HCT116 (cell line): ENCODE results near the gene RAB1A. TPM values are rescaled to one million over a fixed set of nuclear protein-coding genes. Genes with fewer than 3 reads are reported as not detected.

ENCODE experiments used
- ATAC-seq: fragments of 200-7000 bp; cut with Tn5 transposase; 2 replicates; pipeline ENCODE4 v1.9.1; 2020; ENCODE audit warnings: mild to moderate bottlenecking, moderate library complexity
- BruUV-seq: library from RNA; stranded (reverse); fragments of 400-500 nt; replicated peaks from 2 replicates; lab custom pipeline; 2021; lab: Mats Ljungman, UMichigan
- CTCF ChIA-PET: fragments of 300-600 bp; sonication (Branson Sonifier 250); formaldehyde crosslinking; loops from one replicate; lab custom pipeline; 2021; ENCODE audit warnings: antibody characterized with exemption; lab: Charles Lee
- POLR2A ChIA-PET: fragments of 300-600, 350-600 bp; sonication (Branson Sonifier 250); formaldehyde crosslinking; loops from one replicate; lab custom pipeline; 2021; ENCODE audit warnings: antibody characterized with exemption; lab: Charles Lee
- RAD21 ChIA-PET, 2 experiments: fragments of 300-600 bp; sonication (Branson Sonifier 250); formaldehyde crosslinking; loops; one replicate each; lab custom pipeline; 2023; ENCODE audit warnings: low total read pairs in 2 of 2; ENCODE audit not compliant: uncharacterized antibody in 2 of 2, unreplicated experiment in 2 of 2, low non-redundant PET in 1 of 2; lab: Charles Lee
- DNase-seq: peaks from one replicate; pipeline ENCODE4 v3.0.0-alpha.2; 2010; ENCODE audit warnings: low read depth, low spot score
- H2AFZ ChIP-seq: fragments of 200-600 bp; shearing (Covaris generic), sonication (generic); 2 replicates; pipeline ENCODE4 v1.6.1; 2017; ENCODE audit warnings: low read depth, mixed run types, mixed read lengths, antibody characterized with exemption, low read length; ENCODE audit not compliant: poor library complexity, severe bottlenecking
- H3K27ac ChIP-seq: 2 replicates; pipeline ENCODE4 v1.5.1; 2012; ENCODE audit warnings: low read depth, low read length
- H3K27me3 ChIP-seq: fragments of 200-600 bp; sonication (generic); 2 replicates; pipeline ENCODE4 v1.6.1; 2016; ENCODE audit warnings: mixed run types, low read length, mixed read lengths; ENCODE audit not compliant: insufficient read depth
- H3K36me3 ChIP-seq, 2 experiments: fragments of 200-500 bp in 1 of 2; fragments of 200-600 bp in 1 of 2; sonication (Bioruptor generic) in 1 of 2; sonication (generic) in 1 of 2; 2 replicates each; pipeline versions ENCODE4 v1.5.1 to v1.6.1; 2014 to 2016; ENCODE audit warnings: low read length in 2 of 2, inconsistent platforms in 1 of 2, mixed read lengths in 1 of 2, mixed run types in 1 of 2; ENCODE audit not compliant: insufficient read depth in 2 of 2, control insufficient read depth in 1 of 2
- H3K4me1 ChIP-seq, 2 experiments: fragments of 200-600 bp in 1 of 2; sonication (generic) in 1 of 2; 2 replicates each; pipeline versions ENCODE4 v1.5.1 to v1.6.1; 2012 to 2017; ENCODE audit warnings: low read length in 2 of 2, inconsistent platforms in 1 of 2, mild to moderate bottlenecking in 1 of 2, mixed read lengths in 1 of 2, mixed run types in 1 of 2, moderate library complexity in 1 of 2; ENCODE audit not compliant: insufficient read depth in 2 of 2, control insufficient read depth in 1 of 2
- H3K4me2 ChIP-seq: fragments of 200-600 bp; sonication (generic); 2 replicates; pipeline ENCODE4 v1.6.1; 2017; ENCODE audit warnings: mixed run types, low read length, mixed read lengths
- H3K4me3 ChIP-seq, 2 experiments: fragments of 200-600 bp in 1 of 2; sonication (generic) in 1 of 2; replicated peaks in 1 of 2; 2 replicates each; pipeline ENCODE4 v1.5.1; 2011 to 2016; ENCODE audit warnings: low read length in 2 of 2, control low read depth in 1 of 2, low read depth in 1 of 2, mild to moderate bottlenecking in 1 of 2, mixed read lengths in 1 of 2, mixed run types in 1 of 2
- H3K79me2 ChIP-seq: fragments of 200-600 bp; sonication (generic); 2 replicates; pipeline ENCODE4 v1.6.1; 2017; ENCODE audit warnings: mild to moderate bottlenecking, mixed run types, low read length, moderate library complexity, mixed read lengths; ENCODE audit not compliant: insufficient read depth
- H3K9ac ChIP-seq: fragments of 200-600 bp; sonication (generic); 2 replicates; pipeline ENCODE4 v1.6.1; 2016; ENCODE audit warnings: low read length, mixed read lengths
- H3K9me2 ChIP-seq: fragments of 200-600 bp; sonication (generic), shearing (Covaris generic); 2 replicates; pipeline ENCODE4 v1.6.1; 2017; ENCODE audit warnings: mixed run types, mild to moderate bottlenecking, moderate library complexity; ENCODE audit not compliant: insufficient read depth
- H3K9me3 ChIP-seq, 2 experiments: fragments of 200-500 bp in 1 of 2; fragments of 200-600 bp in 1 of 2; sonication (Bioruptor generic) in 1 of 2; sonication (generic) in 1 of 2; 2 replicates each; pipeline ENCODE4 v1.6.1; 2014 to 2017; ENCODE audit warnings: low read length in 2 of 2, mixed read lengths in 2 of 2, inconsistent platforms in 1 of 2, low read depth in 1 of 2, mild to moderate bottlenecking in 1 of 2, mixed run types in 1 of 2, moderate library complexity in 1 of 2; ENCODE audit not compliant: control insufficient read depth in 1 of 2, insufficient read depth in 1 of 2
- H4K20me1 ChIP-seq: fragments of 200-600 bp; sonication (generic), shearing (Covaris generic); 2 replicates; pipeline ENCODE4 v1.6.1; 2017; ENCODE audit warnings: mixed run types, mild to moderate bottlenecking, moderate library complexity; ENCODE audit not compliant: insufficient read depth
- EGR1 ChIP-seq: IDR thresholded peaks from 2 replicates; pipeline ENCODE4 v1.6.1; 2012; ENCODE audit warnings: low read depth
- EZH2 ChIP-seq: fragments of 200-600 bp; sonication (generic); IDR thresholded peaks from 2 replicates; pipeline ENCODE4 v1.6.1; 2017; ENCODE audit warnings: antibody characterized with exemption, mixed run types
- EZH2phosphoT487 ChIP-seq: fragments of 200-600 bp; IDR thresholded peaks from 2 replicates; pipeline ENCODE4 v1.6.1; 2018; ENCODE audit warnings: antibody characterized with exemption, borderline replicate concordance
- POLR2A ChIP-seq: IDR thresholded peaks from 2 replicates; pipeline ENCODE4 v1.7.0; 2011; ENCODE audit warnings: borderline replicate concordance; ENCODE audit not compliant: insufficient read depth, insufficient read length; ENCODE audit errors: extremely low read depth
- SIN3A ChIP-seq: IDR thresholded peaks from 2 replicates; pipeline ENCODE4 v1.6.1; 2012; ENCODE audit warnings: low read depth
- TCF7L2 ChIP-seq: IDR thresholded peaks from 2 replicates; pipeline ENCODE4 v1.7.0; 2011; ENCODE audit warnings: borderline replicate concordance, inconsistent platforms; ENCODE audit not compliant: insufficient read depth, insufficient read length; ENCODE audit errors: extremely low read depth
- YY1 ChIP-seq: IDR thresholded peaks from 2 replicates; pipeline ENCODE4 v1.6.1; 2011; ENCODE audit warnings: low read length, low read depth, moderate library complexity, mild to moderate bottlenecking; ENCODE audit not compliant: insufficient replicate concordance; ENCODE audit errors: extremely low read depth
- ZBTB33 ChIP-seq: IDR thresholded peaks from 2 replicates; pipeline ENCODE4 v1.6.1; 2011; ENCODE audit warnings: mild to moderate bottlenecking, low read length, moderate library complexity; ENCODE audit not compliant: insufficient replicate concordance; ENCODE audit errors: extremely low read depth
- ZFX ChIP-seq: fragments of 450-650 bp; IDR thresholded peaks from 2 replicates; pipeline ENCODE4 v1.6.1; 2017
- intact Hi-C: fragments of 100-400 bp; cut with micrococcal nuclease; formaldehyde crosslinking; loops from 2 replicates; pipeline ENCODE4 v1.10.0; 2022
- total RNA-seq: library from RNA; stranded (reverse); gene quantifications from one replicate; pipeline ENCODE4 v1.2.1, GENCODE V29; 2021; ENCODE audit not compliant: unreplicated experiment
- TF ChIP-seq, protein P1 (sequence below), 3 experiments: fragments of 200-600 bp in 1 of 3; sonication (generic) in 1 of 3; IDR thresholded peaks in 2 of 3; conservative IDR thresholded peaks in 1 of 3; 2 replicates each; pipeline ENCODE4 v1.5.1; 2012 to 2017; ENCODE audit warnings: low read depth in 2 of 3, low read length in 2 of 3, antibody characterized with exemption in 1 of 3, borderline replicate concordance in 1 of 3, control low read depth in 1 of 3, mild to moderate bottlenecking in 1 of 3, mixed read lengths in 1 of 3, mixed run types in 1 of 3, moderate library complexity in 1 of 3; ENCODE audit not compliant: insufficient read depth in 1 of 3

RAB1A gene
- total RNA-seq, 1 experiment from 2014 or later, result 131 TPM

- Histone ChIP-seq H3K9ac (no peak overlapping the region), H3K27ac (no peak overlapping the region), H3K79me2 (peaks cover 24% of the 10 kb centered on the region; the same call in 1 of the 2 replicates), H3K4me3 (peak overlapping the region in 1 of 2 experiments; percentile 67; a peak in 2 of 4 replicates), H3K4me1 (peaks cover 6 to 21% of the 10 kb centered on the region in 2 experiments; a peak in 3 of 4 replicates), H3K27me3 (no peaks in the 10 kb centered on the region), H3K9me3 (no peaks in the 10 kb centered on the region), H2AFZ (no peak overlapping the region), H4K20me1 (no peaks in the 10 kb centered on the region), H3K36me3 (no peaks in the 10 kb centered on the region), H3K9me2 (no peaks in the 10 kb centered on the region), H3K4me2 (peak overlapping the region; percentile 98)
- ATAC-seq (no peak), DNase-seq (no peak)
- intact Hi-C loops, result loop anchor here (5.0 to 10.0 kb wide), 2 partner anchors 138 to 380 kb away; partner anchors contain the start of gene SPRED2
- POLR2A ChIA-PET, result interaction anchor here (1.4 to 1.9 kb wide), 2 partner anchors 8 to 76 kb away, joined by 5 to 9 read pairs; partner anchors contain the start of gene RAB1A
- BruUV-seq, result TSS peak; percentile 59
- RAD21 ChIA-PET, result interaction anchor here in 1 of 2 experiments (1.4 kb wide), 1 partner anchor 137 kb away, joined by 3 read pairs; no protein-coding TSS in a partner anchor
- TF ChIP-seq ZFX (no peak), ZBTB33 (no peak), TCF7L2 (no peak), POLR2A (no peak), SIN3A (no peak), EGR1 (no peak)
- CTCF ChIA-PET, result interaction anchor here (2.1 kb wide), 1 partner anchor 10 kb away, joined by 5 read pairs; no protein-coding TSS in a partner anchor
Observed at GRCh38 chr2:65054749-65055421, 75.0 kb downstream of the RAB1A start.

GRCh38 chr2:65053199-65053598 lies 76.7 kb downstream of the RAB1A start:
- no peak overlapping the region for H3K27ac ChIP-seq
- H3K36me3 ChIP-seq, result no peaks in the 10 kb centered on the region
- intact Hi-C loops, result loop anchor here (10.0 kb wide), 1 partner anchor 382 kb away; the partner anchor contains the start of gene SPRED2
- no peak overlapping the region for H3K9ac ChIP-seq
- no TSS peak for BruUV-seq
- DNase-seq (no peak), ATAC-seq (no peak)
- ChIA-PET POLR2A (no interaction called here), CTCF (interaction anchor here (2.1 kb wide), 1 partner anchor 12 kb away, joined by 5 read pairs; no protein-coding TSS in a partner anchor), RAD21 (no interaction called here)
- H3K4me3 ChIP-seq, result no peak overlapping the region
- H3K4me1 ChIP-seq, result peaks cover 8 to 21% of the 10 kb centered on the region in 2 experiments; a peak in 3 of 4 replicates
- no peaks in the 10 kb centered on the region for H3K27me3 ChIP-seq
- no peak overlapping the region for H2AFZ ChIP-seq
- H3K79me2 ChIP-seq, result peaks cover 13% of the 10 kb centered on the region; the same call in 1 of the 2 replicates
- H4K20me1 ChIP-seq, result no peaks in the 10 kb centered on the region
- no peaks in the 10 kb centered on the region for H3K9me3 ChIP-seq
- no peak overlapping the region for H3K4me2 ChIP-seq
- no peaks in the 10 kb centered on the region for H3K9me2 ChIP-seq
- TF ChIP-seq ZFX (no peak), POLR2A (no peak), EZH2phosphoT487 (no peak), EZH2 (no peak), YY1 (no peak), EGR1 (no peak)
- TF ChIP-seq, protein P1, sequence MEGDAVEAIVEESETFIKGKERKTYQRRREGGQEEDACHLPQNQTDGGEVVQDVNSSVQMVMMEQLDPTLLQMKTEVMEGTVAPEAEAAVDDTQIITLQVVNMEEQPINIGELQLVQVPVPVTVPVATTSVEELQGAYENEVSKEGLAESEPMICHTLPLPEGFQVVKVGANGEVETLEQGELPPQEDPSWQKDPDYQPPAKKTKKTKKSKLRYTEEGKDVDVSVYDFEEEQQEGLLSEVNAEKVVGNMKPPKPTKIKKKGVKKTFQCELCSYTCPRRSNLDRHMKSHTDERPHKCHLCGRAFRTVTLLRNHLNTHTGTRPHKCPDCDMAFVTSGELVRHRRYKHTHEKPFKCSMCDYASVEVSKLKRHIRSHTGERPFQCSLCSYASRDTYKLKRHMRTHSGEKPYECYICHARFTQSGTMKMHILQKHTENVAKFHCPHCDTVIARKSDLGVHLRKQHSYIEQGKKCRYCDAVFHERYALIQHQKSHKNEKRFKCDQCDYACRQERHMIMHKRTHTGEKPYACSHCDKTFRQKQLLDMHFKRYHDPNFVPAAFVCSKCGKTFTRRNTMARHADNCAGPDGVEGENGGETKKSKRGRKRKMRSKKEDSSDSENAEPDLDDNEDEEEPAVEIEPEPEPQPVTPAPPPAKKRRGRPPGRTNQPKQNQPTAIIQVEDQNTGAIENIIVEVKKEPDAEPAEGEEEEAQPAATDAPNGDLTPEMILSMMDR (IDR thresholded peaks at IDR 0.05 in 2 of 3, conservative IDR thresholded peaks at IDR 0.05 in 1 of 3; ENCODE audit: borderline replicate concordance in 1 of 3, insufficient read depth in 1 of 3, low read depth in 2 of 3, low read length in 2 of 3), result no peak
